Activated gamma-delta T cell treated with Interleukin-2 at 50 U/mL for 16 hours (primary cell): ENCODE results near the gene POC1A.

Source experiments
- DNase-seq: peaks from one replicate; pipeline ENCODE4 v3.0.0-alpha.2; 2020

POC1A gene

DNA sequence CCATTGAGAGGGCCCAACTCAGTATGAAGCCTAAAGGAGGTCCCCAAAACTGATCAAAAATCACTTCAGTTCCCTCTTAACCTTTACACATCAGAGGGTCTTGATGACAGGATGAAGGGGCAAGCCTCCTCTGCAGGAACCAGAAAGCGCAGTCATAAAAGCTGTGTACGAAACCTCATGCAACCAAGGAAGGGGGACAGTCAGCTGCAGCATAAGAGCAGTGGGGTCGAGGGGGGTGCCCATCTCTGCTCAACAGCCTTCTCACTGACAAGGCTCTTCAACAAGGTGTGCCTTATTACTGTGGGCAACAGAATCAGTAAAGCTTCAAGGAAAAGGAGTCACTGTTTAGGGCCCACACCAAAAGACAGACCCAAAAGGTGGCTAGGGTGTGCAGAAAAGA is 3.9 kb downstream of the POC1A start:
- DNase-seq = no peak

DNA sequence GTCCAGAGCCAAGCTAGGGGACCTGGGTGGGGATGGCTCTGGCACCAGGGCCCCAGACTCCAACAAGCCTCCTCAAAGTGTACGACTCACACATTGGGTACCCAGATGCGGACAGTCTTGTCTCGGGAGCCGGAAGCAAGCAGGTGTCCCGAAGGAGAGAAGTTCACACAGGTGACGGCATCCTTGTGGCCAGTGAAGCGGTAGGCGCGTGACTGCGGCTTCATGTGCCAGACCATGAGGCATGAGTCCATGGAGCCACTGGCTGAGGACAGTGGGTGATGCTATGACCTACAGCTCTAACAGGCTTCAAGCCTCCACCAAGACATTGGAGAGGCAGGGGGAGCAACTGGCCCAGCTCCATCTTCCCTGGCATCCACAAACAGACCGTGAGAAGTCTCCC is 4.5 kb downstream of the POC1A start:
- no peak for DNase-seq

DNA sequence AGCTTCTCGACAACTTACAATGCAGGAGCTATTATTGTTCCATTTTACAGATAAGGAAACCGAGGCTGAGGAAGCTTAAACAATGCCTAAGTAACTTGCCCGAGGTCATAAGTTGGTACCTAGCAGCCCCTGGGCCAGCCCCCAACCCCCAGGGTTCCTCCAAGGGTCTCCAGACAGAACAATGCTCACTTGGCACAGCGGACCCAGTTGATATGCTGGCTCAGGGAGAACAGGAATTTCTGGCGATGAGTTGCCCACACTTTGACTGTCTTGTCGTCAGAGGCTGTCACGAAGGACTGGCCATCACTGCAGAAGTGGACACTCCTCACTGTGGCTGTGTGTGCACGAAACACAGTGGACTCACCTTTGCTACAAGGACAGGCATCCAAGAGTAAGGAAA is 5.2 kb downstream of the POC1A start:
- no peak for DNase-seq

DNA sequence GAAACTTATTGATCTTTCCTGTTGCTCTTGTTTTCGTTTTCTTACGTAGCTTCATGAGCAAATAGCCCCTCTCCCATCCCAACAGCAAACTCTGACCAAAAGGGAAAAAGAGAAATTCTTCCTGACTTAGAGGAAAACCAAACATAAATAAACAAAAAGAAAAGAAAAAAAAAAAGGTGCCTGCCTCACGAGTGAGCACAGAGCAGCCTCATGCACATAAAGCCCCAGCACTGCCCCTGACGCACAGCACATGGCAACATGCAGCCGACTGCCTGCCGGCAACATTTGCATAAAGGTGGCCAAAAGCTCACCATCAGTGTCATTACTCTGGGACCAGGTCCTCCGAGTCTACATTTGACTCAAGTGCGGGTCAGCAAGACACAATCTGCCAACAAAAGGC is 6.4 kb downstream of the POC1A start:
- DNase-seq = no peak

DNA sequence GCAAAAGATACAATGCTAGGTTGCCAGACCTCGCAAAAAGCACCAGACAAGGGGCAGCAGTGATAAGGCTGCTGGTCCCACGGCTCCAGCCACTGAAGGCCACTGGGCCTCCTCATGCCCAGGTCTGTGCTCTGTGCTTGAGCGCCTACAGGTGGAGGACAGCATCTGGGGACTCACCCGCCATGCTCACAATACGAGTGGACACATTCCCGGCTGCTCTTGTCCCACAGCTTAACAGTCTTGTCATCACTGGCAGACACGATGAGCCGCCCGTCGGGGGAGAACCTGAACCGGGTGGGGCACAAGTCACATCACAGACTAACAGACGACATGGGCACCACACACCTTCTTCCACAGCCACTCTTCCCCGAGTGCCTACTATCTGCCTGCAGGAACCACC is 7.4 kb downstream of the POC1A start:
- DNase-seq = no peak

DNA sequence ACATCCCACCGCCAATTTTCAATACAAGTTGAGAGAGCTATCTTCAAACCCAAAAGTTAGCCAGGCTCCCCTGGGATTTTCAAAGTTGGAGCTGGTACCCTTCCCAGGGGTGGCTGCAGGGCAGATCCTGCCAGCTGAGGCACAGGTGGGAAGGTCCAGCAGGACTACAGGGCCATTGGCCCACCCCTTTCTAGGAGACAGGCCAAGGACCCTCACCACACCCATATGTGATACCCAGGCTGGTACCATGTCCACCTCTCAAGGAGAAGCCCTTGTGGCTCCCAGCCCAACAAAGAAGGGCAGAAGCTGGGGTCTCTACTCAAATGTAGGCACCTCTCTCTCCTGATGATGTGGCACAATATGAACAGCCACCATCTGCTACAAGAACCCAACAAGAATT is 8.0 kb downstream of the POC1A start:
- no peak for DNase-seq

DNA sequence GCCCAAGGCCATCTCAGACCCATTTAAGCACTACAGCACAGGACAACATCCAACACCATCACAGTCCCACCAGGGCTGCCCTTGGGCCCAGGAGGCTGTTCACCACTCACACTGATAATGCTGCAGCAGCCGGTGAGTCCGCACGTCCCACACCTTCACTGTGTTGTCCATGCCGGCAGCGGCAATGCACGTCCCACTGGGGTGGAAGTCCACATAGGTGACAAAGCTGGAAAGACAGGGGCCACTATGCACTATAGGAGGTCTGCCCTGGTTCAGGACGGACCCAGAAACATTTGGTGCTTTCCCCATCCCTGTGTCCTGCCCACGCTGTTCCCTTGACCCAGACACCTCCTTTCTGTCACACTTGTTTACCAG is 8.5 kb downstream of the POC1A start:
- no peak for DNase-seq

DNA sequence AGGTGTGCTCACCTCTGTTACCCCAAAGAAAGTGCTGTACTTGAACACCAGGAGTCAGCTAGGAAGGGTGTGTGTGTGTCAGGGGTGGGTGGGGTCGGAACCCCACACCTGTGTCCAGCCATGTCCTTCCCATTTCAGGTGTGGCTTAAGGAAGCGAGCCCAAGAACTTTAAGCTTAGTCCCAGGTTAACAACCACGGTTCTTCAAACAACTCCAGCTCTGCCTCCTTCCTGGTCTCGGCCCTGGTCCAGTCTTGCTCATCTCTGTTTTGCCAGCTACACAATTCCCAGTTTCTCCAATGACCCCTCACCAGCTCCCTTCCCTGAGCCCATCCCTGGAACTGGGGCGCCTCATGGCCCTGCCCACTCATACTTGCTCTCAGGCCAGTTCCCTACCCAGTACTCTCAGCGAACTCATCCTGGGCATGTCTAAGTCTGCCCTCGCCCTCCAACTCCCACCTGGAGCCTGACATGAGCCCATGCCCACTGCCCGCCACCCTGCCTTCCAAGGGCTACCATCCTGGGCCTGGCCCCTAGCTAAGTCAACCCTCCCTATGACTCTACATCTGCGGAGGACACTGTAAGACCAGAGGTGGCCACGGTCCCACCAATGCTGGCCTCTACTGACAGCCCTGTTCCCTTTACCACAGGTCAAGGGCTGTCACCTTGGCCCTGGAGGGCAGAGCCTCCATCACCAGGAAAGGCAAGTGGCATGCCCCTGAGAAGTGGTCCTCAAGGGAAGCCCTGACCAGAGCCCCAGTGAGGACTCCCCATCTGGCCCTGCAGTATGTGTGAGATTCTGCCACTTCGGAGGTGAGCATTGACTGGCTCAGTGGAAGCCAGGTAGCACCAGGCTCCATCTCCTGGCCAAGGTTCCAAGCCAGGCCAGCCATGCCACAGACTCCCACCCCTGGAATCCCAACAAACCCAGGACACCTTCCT is 9.2 kb downstream of the POC1A start:
- DNase-seq = no peak

DNA sequence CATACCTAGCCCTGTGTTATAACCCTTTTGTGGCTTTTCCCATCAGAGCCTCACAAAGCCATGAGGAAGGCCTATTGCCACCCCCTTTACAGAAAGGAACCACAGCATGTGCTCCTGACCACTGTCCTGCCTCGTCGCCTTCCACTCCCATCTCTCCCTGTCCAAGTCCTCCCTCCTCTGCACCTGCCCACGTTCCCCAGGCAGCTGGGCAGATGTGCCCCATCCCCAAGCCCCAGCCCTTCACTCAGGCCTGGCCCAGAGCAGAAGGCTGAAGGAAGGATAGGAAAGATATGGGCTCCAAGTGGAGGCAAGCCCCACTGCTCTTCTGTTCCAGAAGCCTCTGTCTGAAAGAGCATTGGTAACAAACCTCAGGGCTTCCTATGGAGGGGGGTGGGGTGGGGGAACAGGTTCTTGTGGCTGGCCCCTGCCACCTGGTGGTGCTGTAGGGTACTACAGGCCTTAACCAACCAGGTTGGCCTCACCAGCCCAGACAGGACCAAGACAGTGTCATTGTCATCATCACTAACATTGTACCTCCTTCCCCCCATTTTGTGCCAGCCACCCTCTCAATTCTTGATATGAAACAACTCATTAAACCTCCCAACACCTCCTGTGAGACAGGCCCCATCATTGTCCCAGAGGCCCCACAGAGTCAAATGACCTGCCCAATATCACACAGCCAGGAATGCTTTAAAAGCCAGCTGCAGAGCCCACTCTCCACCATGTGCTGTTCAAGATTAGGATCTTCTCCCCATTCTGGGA is 10.0 kb downstream of the POC1A start:
- DNase-seq = peak; percentile 90

DNA sequence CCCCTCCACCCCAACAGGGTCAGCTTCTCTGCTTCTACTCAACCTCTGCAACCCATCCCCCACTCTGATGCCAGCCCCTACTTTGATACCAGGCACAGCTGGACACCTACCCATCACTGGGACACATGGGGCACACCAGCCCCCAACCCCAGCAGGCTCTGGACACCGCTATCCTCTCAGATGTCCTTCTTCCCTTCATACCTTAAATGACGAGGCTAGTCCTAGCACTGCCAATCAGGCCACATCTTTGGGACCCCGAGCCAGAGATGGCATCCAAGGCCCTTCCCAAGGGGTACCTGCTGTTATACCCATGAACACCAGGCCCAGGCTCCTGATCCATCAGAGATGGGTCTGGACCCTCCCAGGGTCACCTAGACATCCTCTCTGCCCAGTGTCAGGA is 10.6 kb downstream of the POC1A start:
- DNase-seq = no peak

DNA sequence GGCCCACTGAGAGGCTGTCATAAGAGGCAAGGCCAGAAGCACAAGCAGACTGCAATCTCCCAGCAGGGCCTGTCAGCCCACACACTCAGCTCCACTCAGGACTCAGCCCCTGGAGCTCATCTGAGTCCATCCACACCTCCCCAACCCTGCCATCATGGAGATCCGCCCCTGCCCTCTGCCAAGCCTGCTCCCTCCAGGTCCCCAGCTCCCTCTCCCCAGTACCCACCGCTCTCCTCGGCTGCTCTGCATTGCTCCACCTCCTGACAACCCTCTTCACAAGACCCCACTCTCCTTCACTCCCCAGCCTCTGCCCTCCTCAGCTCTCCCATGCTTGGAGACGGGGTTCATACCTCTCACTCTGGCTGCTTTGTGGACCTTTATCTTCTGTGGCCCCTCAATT is 11.1 kb downstream of the POC1A start:
- no peak for DNase-seq

DNA sequence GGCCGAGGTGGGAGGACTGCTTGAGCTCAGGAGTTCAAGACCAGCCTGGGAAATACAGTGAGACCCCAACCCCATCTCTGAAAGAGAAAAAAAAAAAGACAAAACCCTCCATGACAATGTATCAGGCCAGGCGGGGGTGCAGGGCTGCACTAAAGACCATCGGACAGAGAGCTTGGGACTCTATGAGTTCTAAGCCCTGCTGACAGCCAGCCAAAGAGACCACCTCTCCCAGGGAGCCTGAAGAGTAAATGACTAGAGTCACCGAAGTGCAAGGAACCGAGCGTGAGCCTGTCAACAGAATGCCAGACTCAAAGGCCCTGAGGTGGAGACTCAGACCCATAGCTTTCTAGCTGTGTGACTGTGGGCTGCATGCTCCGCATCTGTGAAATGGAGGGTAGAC is 12.5 kb downstream of the POC1A start:
- DNase-seq = no peak

DNA sequence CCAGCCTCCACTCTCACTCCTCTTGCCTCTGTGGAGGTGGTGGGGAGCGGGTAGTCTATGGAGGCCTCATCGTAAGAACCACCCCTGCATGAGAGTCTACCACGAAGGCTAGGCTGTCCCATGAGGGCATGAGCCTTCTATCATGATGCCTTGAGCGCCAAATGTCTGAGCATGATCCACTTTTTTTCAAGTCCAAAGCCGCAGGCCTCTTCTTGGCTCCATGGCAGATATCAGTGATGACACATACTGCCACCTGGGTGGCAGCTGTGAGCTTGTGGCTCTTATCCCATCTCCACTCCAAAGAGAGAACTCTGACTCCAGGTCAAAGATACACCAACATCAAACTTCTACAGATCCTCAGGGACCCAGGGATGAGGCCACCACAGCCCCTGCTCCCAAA is 13.5 kb downstream of the POC1A start:
- DNase-seq = no peak

DNA sequence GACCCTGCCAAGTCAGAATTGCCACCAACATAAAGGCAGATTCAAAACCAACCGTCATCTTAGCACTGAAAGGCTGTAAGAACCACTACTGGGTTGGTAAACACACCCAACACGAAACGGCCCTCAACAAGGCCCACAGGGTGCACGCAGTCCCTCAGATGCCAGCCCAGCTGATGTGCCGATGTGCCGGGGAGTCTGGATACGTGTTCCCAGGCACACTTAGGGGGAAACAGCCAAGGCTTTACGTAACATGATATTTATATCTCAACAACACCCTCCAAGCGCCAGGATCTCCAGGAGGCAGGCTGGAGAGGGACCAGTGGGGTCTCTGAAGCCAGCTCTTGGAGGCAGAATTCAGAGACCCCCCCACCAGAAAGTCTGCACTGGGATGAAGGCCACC is 14.2 kb downstream of the POC1A start:
- no peak for DNase-seq

DNA sequence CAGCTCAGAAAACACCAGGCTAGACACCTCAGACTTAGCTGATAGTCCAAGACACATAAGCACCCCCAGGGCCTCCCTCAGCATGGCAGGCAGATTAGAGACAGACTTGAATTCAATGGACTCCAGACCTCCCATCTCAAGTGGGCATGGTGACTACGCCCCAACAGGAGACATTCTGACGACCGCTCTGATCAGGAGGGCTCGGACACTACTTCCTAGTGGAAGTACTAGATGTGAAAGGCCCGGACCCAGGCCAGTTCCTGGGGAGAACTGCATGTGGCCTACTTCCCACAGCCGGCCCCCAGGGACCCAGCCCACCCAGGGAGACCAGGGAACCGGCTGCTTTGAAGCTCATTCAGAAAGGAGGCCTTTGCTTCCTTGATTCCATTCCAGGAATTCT is 16.9 kb downstream of the POC1A start:
- DNase-seq = no peak

DNA sequence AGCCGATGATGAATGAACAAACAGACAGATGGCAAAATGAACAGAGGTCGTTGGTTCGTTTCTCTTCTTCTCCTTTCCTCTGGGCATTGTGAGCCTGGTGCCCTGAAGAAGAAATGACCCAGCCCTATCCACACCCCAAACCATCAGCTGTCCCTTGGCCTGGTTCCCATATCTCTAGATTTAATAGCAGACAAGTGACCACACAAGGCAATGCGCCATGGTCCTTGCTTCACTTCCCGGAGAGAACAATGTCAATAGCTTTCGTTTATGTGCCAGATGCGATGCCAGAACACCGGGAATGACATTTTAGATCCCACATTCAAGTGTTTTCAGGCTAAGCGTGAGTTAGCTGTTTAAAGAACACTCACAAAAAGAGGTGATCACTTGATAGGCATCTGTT is 17.7 kb downstream of the POC1A start:
- no peak for DNase-seq

DNA sequence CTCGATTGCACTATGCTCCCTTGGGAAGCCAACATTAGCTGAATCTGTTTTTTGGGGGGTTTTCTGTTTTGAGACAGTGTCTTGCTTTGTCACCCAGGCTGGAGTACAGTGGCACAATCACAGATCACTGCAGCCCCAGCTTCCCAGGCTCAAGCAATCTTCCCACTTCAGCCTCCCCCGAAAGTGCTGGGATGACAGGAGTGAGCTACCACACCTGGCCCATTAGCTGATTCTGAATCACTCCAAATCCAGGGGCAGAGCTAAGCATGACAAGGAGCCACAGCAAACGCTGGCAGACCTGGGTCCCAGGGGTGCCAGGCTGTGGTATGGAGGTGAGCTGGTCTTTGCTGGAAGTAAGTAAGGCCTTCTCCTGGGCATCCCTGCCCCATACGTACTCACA is 18.9 kb downstream of the POC1A start:
- no peak for DNase-seq

DNA sequence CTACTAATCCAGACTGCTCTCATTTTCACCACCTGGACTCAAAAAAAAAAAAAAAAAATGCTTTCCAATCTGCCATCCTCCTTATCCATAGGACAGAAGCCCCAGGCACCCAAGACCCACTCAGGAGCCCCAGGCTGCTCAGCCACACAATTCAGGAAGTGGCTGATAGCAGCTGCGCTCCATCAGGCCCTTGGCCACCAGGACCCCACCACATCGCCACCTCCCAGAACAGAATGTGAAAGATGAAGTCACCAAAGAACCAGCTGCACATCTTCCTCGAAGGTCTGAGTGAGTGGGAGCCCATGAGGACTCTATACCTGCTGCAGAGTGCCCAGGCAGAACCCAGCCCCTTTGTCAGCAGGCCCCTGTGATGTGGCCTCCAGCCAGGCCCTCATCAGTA is 19.5 kb downstream of the POC1A start:
- DNase-seq = no peak

DNA sequence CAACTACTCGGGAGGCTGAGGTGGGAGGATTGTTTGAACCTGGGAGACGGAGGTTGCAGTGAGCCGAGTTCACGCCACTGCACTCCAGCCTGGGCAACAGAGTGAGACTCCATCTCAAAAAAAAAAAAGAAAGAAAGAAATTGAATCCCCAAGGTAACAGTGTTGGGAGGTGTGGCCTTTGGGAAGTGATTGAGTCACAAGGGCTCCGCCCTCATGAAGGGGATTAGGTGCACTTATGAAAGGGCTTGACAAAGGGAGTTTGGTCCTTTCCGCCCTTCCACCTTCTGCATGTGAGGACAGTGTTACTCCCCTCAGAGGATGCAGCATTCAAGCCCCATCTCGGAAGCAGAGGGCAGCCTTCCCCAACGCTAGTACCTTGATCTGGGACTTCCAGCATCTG is 21.3 kb downstream of the POC1A start:
- DNase-seq = no peak

DNA sequence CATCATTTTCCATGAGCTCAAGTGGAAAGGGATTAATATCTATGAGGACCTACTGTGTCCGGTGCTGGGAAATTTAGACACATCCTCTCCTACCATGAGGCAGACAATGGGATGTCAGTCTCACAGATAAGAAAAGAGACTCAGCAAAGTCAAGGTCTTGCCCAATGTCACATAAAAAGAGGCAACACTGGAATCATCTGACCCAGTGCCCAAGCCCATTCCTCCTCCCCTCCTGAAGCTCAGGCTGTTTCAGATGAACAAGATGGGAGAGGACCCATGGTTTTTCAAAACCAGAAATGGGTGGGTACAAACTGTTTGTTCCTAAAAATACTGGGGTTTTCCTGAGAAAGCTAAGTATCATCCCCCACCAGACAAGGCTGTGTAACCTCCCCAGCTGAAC is 22.2 kb downstream of the POC1A start:
- no peak for DNase-seq

DNA sequence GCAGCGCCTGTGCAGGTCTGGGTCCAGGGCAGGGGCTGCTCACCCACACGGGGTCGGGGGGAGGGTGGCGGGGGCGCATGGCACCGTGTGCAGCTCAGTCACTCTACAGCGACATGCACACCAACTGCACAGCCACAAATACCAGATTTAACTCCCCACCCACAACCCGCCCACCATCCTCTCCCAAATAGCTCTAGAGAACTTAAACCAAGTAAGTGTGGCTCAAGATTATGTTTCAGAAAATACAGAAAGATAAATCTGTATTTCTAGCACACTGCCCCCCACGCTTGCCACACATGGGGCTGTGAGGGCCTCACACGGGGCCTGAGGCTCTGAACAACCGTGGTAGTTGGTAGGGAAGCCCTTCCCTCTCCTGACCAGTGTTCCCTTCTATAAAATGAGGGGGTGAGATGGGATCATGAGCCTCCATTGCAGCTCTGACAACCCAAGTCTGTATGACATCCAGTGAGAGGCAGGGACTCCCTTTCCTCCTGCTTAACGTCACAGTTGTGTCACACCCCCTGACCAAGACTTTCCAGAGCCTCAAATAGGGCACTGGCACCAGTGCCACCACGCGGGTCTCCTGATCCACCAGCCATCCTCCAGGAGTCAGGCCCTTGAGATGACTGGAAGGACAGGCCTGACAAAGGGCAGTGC is 23.1 kb downstream of the POC1A start:
- no peak for DNase-seq

DNA sequence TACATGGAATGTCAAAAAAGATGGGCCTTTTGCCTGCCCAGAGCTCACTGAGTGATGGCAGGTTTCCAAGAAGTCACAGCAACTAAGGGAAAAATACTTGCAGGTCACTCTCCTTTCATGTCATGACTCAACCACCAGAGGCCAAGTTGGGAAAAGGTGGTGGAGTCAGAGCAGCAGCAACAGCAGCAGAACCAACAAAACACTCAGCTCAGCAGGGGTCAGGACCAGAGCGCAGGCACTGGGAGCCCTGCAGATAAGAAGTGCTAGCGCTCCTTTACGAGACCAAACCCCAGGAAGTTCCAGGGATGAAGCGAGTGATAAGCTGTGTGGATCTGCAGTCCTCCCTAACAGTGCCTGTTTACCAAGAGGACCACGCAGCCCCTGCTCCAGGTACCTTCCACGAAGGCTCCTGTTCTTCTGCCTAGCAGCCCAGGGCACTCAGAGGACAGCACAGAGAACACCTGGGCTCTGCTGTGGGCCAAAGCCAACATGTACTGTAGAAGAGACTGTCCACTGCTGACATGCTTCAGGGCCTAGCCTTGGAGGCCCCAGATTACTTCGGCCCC is 26.0 kb downstream of the POC1A start:
- DNase-seq = no peak

DNA sequence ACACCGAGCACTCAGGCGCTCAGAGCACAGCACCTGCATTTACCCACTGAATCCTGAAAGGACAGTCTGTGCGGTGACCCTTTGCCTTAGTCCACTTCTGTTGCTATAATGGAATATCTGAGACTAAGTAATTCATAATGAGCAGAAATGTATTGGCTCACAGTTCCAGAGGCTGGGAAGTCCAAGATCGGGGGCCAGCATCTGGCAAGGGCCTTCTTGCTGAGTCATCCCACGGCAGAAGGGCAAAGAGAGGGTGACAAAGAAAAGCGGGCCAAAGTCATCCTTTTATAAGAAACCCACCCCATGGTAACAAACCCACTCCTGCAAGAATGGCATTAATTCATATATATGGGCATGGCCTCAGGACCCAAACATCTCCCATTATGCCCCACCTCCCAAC is 27.7 kb downstream of the POC1A start:
- DNase-seq = no peak

DNA sequence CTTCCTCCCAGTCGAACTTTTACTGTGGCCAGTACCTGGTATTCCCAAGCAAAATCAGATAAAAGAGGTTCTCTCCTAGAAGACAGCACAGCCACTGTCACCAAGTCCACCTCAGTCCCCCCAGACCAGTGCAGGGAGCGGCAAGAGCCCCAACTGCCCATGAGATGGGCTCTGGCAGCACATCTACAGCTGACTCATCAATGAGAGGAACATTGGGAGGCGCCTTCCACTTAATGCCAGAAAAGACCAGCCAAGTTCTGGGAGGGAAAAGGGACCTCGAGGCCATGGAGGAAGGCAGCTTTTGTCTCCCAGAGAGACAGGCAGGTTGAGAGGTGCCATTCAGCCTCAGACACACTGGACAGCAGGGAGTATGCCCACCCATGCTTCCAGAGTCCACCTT is 28.2 kb downstream of the POC1A start:
- DNase-seq = no peak
